HepG2 (cell line): ENCODE results near the gene SLC13A3. TPM values are rescaled to one million over a fixed set of nuclear protein-coding genes. Genes with fewer than 3 reads are reported as not detected.

Experiments
- ADNP ChIP-seq: sonication (generic); formaldehyde crosslinking; IDR thresholded peaks from 2 replicates; pipeline ENCODE4 v1.4.0; 2020; ENCODE audit warnings: missing genetic modification reagents
- ARID4A ChIP-seq: sonication (generic); formaldehyde crosslinking; IDR thresholded peaks from 2 replicates; pipeline ENCODE4 v1.5.0; 2020; ENCODE audit warnings: mild to moderate bottlenecking, missing genetic modification reagents, borderline replicate concordance
- BCL6 ChIP-seq: IDR thresholded peaks from 2 replicates; pipeline ENCODE4 v1.6.1; 2016; ENCODE audit warnings: missing genetic modification reagents, missing compliant biosample characterization
- CREB3 ChIP-seq: sonication (generic); formaldehyde crosslinking; IDR thresholded peaks from 2 replicates; pipeline ENCODE4 v1.5.0; 2020; ENCODE audit warnings: missing genetic modification reagents
- E2F2 ChIP-seq: sonication (generic); formaldehyde crosslinking; IDR thresholded peaks from 2 replicates; pipeline ENCODE4 v1.4.0; 2020; ENCODE audit warnings: missing genetic modification reagents, borderline replicate concordance
- FOXP1 ChIP-seq, 2 experiments: fragments of 450-650 bp in 1 of 2; IDR thresholded peaks; 2 replicates each; pipeline ENCODE4 v1.6.1; 2017 to 2018; ENCODE audit warnings: antibody characterized with exemption in 1 of 2
- HMGXB4 ChIP-seq, 2 experiments: sonication (generic) in 1 of 2; formaldehyde crosslinking in 1 of 2; IDR thresholded peaks; 2 replicates each; pipeline versions ENCODE4 v1.4.0 to v1.6.1; 2018 to 2020; ENCODE audit warnings: missing genetic modification reagents in 2 of 2, borderline replicate concordance in 1 of 2, low read depth in 1 of 2, mild to moderate bottlenecking in 1 of 2, missing biosample characterization in 1 of 2
- IRF2 ChIP-seq: IDR thresholded peaks from 2 replicates; pipeline ENCODE4 v1.6.1; 2018; ENCODE audit warnings: missing genetic modification reagents, missing compliant biosample characterization
- LRRFIP1 ChIP-seq: sonication (generic); formaldehyde crosslinking; conservative IDR thresholded peaks from 2 replicates; pipeline ENCODE4 v1.4.0; 2020; ENCODE audit warnings: missing genetic modification reagents
- MAFK ChIP-seq, 2 experiments: IDR thresholded peaks in 1 of 2; conservative IDR thresholded peaks in 1 of 2; 2 replicates each; pipeline ENCODE4 v1.6.1; 2011; ENCODE audit warnings: improper control_type of control experiment in 2 of 2, low read length in 2 of 2
- PITX1 ChIP-seq: sonication (generic); formaldehyde crosslinking; IDR thresholded peaks from 2 replicates; pipeline ENCODE4 v1.5.1; 2020; ENCODE audit warnings: mild to moderate bottlenecking, missing genetic modification reagents
- TMF1 ChIP-seq: sonication (generic); formaldehyde crosslinking; IDR thresholded peaks from 2 replicates; pipeline ENCODE4 v1.8.1; 2022; ENCODE audit warnings: low read depth, missing genetic modification reagents
- ZNF18 ChIP-seq: sonication (generic); formaldehyde crosslinking; IDR thresholded peaks from 2 replicates; pipeline ENCODE4 v1.8.0; 2022; ENCODE audit warnings: mild to moderate bottlenecking, missing genetic modification reagents; ENCODE audit not compliant: insufficient replicate concordance
- ZNF607 ChIP-seq: sonication (generic); formaldehyde crosslinking; IDR thresholded peaks from 2 replicates; pipeline ENCODE4 v1.5.1; 2020; ENCODE audit warnings: missing genetic modification reagents, mild to moderate bottlenecking, borderline replicate concordance
- ZNF891 ChIP-seq: sonication (generic); formaldehyde crosslinking; IDR thresholded peaks from 2 replicates; pipeline ENCODE4 v1.5.0; 2020; ENCODE audit warnings: mild to moderate bottlenecking, missing genetic modification reagents
- polyA plus RNA-seq, 8 experiments: library from polyadenylated mRNA; depleted of rRNA in 3 of 8; stranded (reverse) in 7 of 8; unstranded in 1 of 8; fragments of >200 nt; fragmentation: Illumina TruSeq in 4 of 8; extraction: Trizol in 4 of 8; gene quantifications; 2 replicates each; pipeline versions ENCODE4 v1.2.1 to v1.2.3, GENCODE V29; 2011 to 2016; ENCODE audit warnings: low read depth in 4 of 8, missing spikeins in 1 of 8, mixed read lengths in 1 of 8; ENCODE audit not compliant: insufficient read depth in 1 of 8
- total RNA-seq, 5 experiments: library from RNA; depleted of rRNA; stranded (reverse); fragments of >200 nt; fragmentation: Illumina TruSeq; extraction: Trizol; gene quantifications; 2 replicates each; pipeline ENCODE4 v1.2.3, GENCODE V29; 2016; ENCODE audit warnings: low read depth in 1 of 5

SLC13A3 gene
- total and polyA plus RNA-seq, 2 of the 13 experiments (the other 11 are each of a cell fraction or from before 2014, with no cell fraction given), result 66.5 to 76.0 TPM

- TF ChIP-seq E2F2 (CRISPR knock-in tag) (no peak), FOXP1 (IDR thresholded peaks at IDR 0.05) (no peak), FOXP1 (CRISPR knock-in tag; IDR thresholded peaks at IDR 0.05) (no peak), BCL6 (CRISPR knock-in tag) (peak; percentile 42), ARID4A (CRISPR knock-in tag) (no peak), ADNP (CRISPR knock-in tag) (0 out of 2 replicates have a peak, but pooled peaks have one; percentile 57), LRRFIP1 (CRISPR knock-in tag) (no peak), IRF2 (no peak), ZNF18 (CRISPR knock-in tag) (no peak), PITX1 (CRISPR knock-in tag) (no peak), MAFK (conservative IDR thresholded peaks at IDR 0.05 in 1 of 2, IDR thresholded peaks at IDR 0.05 in 1 of 2; ENCODE audit: low read length in 2 of 2) (no peak; a peak in 1 of 4 replicates), HMGXB4 (CRISPR knock-in tag; IDR thresholded peaks at IDR 0.05; ENCODE audit: borderline replicate concordance in 1 of 2, low read depth in 1 of 2) (peak; percentile 51 to 73; a peak in 2 of 4 replicates), TMF1 (CRISPR knock-in tag) (no peak), ZNF607 (no peak), ZNF891 (CRISPR knock-in tag) (no peak), CREB3 (CRISPR knock-in tag) (no peak)
Observed at GRCh38 chr20:46699651-46700359, 48.5 kb upstream of the SLC13A3 start (continued).
